MV-4-11 (cell line): ENCODE results near the gene USP10.
A peak's percentile ranks its signal among the peaks of the same experiment; 100 is the strongest.

ENCODE experiments used
- DNase-seq: peaks from one replicate; lab custom pipeline; 2025; lab: John Stamatoyannopoulos, UW

USP10 gene

DNA sequence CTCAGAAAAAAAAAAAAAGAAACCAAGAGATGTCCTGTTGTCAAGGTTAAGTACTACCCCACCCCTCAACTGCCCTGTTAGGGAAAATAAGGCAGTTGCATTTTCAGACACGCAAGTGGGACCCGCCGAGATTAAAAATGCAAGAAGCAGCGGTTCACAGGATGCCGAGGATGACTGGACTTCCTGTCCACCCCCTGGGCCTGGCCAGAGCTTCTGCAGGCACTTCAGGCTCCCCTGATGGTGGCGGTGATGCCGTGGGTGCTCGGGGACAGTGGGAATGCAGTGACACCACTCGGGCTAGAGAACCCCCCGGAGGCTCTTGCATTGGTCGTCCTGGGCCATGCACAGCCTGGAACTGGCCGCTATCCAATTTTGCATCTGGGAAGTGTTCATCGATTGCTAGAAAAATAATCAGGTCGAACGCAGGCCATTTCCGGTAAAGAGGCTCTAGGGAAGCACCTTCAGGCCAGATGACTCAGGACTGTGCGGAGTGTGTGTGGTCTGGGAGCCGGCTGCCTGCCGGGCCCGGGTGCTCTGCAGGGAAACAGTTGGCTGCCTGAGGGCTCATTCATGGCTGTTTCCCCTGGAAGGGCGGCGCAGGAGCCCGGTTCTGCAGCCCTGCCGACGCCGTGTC lies 106.6 kb downstream of the USP10 start:
- DNase-seq: peak; percentile 97

DNA sequence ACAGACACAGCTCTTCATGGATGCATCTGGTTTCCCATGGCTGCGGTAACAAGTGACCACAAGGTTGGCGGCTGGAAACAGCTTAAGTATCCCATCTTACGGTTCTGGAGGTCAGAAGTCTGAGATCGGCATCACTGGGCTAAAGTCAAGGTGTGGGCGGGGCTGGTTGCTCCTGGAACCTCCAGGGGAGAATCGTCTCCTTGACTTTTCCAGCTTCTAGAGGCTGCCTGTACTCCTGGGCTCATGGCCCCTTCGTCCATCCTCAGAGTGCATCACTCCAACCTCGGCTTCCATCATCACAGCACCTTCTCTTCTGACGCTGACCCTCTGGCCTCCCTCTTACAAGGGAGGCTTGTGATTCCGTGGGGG lies 107.1 kb downstream of the USP10 start:
- no peak for DNase-seq

DNA sequence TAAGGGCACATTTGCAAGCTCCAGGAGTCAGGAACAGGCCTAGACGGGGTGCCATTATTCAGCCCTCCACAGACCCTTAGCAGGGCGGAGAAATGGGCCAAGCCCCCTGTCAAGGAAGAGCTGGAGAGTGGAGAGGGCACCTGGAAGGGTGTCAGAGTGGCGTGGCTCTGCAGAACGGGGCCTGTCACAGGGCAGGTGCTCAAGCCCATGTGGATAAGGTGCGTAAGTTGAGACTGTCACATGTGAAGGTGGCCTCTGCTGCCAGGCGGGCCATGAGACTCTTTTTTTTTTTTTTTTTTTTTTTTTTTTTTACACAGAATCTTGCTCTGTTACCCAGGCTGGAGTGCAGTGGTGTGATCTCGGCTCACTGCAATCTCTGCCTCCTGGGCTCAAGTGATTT lies 108.0 kb downstream of the USP10 start:
- DNase-seq: no peak

DNA sequence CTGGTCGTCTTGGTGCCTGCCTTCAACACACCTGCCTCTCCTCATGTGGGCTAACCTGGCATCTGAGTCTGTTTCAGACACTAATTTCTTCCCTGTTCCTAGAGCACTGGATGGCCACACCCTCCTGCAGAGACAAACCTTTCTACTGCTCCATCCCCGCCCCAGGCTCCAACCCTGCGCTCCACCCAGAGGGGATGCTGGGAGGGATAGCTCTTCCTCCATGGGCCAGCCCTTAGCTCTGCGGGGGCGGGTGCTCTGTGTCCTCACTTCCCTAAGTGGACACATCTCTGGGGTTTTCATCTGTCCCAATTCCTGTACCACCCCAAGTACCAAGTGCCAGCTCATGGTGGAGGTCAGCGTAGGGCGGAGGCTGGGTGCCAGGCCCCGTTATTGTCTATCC lies 109.0 kb downstream of the USP10 start:
- DNase-seq: peak; percentile 25

DNA sequence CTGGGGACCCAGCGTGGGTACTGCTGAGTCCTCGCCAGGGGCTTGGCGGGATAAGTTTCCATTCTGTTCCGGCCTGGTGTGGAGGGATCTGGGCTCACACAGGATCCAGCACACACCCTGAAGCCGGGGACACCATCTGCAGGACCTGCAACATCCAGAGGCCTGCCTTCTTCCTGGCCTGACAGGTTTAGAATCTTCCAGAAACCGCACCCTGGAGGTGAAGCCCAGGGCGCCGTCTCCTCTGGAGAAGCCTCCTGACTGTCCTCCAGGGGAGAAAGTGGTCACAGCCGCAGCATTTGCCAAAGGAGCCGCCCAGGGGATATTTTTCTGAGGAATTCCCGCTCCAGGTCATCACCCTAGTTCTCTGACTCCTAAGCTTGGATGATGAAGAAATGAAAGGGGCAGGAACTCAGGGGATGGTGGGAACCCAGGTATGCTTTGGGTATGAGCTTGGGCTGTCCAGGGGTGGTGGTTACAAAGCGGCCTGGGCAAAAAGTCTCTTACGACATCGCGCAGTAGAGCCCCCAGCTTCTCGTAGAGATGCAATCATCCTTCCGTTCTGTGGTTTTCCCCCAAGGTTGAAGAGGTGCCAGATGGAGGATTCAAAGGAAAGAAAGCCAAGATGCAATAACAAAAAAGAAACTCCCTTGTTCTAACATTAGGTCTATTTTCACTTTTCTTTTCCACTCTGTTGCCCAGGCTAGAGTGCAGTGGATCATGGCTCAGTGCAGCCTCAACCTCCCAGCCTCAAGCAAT lies 110.9 kb downstream of the USP10 start:
- DNase-seq: peak; percentile 98

DNA sequence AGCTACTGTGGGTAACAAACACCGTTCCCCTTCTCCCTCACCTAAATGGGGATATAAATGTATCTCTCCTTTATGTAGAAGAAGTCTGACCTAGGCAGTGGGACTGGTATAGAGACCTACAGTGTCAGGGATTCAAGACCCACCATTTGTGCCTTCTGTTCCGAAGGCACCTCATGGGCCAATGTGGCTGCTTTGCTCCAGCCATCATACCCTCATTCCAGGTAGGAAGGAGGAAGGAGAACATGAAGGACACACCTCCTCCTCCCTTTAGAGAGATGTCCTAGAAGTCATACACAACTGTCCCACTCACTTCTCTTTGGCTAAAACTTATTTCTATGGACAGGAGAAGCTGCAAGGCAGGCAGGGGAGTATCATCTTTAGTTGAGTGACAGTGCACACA lies 111.7 kb downstream of the USP10 start:
- no peak for DNase-seq

DNA sequence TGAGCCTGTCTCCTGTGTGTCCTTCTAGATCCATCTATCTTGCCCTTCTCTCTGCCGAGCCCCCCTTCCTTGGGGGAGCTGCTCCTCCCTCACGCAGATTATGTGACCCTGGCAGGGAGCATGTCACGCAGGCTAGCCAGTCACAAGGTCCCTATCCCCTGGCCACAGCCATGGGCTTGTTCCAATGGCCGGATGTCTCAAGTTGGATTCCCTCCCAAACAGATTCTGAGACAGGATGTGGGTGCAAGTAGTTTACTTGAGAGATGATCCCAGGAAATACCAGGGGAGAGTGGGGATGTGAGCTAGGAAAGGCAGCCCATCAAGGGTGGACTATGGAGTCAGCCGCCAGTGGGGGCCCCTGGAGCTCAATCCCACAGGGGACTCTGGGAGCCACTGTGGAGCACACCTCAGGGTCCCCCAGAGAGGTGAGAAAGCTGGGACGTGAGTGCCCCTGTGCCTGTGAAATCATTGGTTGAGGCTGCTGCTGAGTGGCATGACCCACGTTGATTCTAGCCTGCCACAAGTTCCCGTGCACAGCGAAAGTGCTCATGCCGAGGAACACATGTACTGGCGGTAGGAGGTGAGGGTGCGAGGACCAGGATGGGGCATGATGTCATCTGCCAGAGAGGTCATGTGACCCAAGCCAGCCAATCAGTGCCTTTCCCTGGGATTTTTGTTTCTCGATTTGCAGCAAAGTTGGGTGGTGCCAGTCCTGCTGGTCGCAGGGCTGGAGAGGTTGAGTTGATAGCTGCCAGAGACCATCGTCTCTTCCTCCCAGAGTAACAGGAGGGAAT lies 113.5 kb downstream of the USP10 start:
- no peak for DNase-seq

DNA sequence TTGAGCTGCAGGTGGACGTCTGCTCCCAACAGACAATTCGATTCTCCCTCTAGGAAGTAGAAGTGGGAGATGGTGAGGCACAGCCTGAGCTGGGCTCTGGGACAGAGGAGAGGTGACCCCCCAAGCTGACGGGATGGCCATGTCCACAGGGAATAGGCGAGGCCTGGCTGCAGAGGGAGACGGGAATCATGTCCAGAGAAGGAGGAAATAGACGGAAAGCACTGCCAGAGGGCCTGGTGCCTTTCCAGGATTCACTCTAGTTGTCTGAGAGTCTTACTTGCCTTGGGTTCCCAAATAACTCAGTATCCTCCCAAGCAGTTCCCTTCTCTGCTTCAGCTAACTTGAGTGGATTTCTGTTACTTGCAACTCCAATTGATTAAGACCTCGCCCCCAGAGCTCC lies 115.7 kb downstream of the USP10 start:
- no peak for DNase-seq

DNA sequence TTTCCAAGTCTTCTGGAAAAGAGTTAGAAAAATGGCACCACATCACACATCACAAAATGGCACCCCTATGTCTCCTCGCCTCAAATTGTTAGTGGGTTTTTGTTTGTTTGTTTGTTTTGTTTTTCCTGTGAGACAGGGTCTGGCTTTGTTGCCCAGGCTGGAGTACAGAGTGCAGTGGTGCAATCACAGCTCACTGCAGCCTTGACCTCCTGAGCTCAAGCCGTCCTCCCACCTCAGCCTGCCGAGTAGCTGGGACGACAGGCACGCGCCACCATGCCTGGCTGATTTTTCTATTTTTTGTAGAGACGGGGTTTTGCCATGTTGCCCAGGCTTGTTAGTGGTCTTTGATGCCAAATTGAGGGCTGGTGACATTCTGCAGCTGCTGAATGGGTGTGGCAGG lies 116.2 kb downstream of the USP10 start:
- no peak for DNase-seq

DNA sequence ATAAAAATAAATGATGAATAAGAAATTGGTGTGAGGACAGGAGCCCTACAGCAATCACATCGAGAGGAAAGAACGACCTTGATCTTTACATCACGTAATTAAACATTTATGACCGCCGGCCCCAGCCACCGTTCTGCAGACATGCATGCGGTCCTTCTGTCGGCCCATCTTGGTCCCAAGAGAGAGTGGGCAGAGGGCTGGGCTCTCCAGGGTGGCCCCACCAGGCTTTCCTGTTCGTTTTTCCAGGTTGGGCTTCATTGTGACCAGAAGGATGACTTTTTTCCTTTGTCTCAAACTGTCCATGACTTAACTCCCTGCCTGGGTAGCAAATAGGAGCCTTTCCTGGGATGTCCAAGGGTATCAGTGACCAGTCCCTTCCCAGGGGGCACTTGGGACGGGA lies 116.7 kb downstream of the USP10 start:
- DNase-seq: no peak

DNA sequence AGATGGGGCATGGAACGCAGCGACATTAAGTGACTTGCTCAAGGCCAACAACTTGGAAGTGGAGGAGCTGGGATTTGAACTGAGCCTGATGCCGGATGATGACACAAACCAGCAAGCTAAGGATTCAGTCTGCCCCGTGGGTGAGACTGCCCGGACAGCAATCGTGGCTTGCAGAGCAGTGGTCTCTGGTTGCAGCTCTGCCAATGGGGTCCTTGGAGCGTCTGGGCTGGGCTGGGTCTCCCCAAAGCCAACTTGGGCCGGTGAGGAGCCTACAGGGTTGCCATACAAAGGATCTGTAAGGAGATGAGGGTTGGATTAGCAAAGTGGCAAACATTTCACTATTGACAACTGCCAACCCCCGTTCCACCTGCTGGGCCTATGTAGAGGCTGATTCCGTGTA lies 117.4 kb downstream of the USP10 start:
- DNase-seq: no peak

DNA sequence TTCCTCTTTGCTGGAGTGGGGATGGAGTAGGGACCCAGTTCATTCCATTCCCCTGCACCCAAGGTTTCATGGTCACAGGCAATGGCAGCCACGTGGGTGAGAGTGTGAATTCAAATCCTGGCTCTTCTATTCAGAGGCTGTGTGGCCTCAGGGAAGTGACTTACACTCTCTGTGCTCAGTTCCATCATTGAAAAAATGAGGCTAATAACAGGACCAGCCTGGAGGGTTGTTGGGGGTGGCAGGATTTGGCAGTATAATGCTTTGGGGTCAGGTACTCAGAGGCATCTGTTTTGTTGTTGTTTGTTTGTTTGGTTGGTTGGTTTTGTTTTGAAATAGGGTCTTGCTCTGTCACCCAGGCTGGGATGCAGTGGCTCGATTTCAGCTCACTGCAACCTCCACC lies 117.8 kb downstream of the USP10 start:
- no peak for DNase-seq

DNA sequence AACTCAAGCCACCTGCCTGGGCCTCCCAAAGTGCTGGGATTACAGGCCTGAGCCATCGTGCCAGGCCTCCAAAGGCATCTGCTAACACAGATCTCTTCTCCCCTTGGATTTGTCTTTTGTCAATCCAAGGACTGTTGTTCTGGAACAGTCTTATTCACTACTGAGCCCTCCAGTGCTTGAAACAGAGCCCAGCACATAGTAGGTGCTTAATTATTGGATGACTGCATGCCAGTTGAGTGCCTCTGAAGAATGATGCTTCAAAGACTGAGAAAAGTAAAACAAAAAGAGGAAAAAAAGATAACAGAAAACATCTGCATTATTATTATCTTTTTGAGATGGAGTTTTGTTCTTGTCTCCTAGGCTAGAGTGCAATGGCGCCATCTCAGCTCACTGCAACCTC lies 118.3 kb downstream of the USP10 start:
- no peak for DNase-seq

DNA sequence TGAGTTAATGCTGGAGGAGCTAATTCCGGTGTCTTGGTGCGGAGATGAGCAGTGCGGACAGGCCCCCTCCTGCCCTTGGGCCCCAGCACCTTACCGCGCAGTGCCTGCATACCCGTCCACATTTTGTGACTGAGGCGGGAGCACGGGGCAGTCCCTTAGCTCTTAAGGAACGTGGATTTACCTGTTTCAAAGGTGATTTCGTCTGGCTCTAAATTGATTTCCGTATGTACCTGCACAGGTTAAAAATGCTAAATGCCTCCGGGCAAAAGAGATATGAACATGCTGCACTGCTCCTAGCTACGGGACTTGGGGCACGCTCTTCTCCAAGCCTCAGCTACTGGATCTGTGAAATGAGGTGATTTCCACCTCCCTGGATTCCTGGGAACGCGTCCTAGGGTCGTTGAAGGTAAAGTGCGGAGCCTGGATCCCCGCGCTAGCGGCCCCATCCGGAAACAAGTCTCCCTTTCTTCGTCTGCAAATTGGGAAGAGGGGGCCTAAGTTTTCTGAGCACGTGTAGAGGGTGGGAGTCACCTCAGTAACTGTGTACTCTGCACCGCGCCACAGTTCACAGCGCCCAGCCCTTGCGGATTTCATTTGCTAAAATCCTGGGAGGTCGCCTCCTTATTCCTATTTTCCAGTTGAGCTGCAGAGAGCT lies 119.3 kb downstream of the USP10 start:
- DNase-seq: no peak

DNA sequence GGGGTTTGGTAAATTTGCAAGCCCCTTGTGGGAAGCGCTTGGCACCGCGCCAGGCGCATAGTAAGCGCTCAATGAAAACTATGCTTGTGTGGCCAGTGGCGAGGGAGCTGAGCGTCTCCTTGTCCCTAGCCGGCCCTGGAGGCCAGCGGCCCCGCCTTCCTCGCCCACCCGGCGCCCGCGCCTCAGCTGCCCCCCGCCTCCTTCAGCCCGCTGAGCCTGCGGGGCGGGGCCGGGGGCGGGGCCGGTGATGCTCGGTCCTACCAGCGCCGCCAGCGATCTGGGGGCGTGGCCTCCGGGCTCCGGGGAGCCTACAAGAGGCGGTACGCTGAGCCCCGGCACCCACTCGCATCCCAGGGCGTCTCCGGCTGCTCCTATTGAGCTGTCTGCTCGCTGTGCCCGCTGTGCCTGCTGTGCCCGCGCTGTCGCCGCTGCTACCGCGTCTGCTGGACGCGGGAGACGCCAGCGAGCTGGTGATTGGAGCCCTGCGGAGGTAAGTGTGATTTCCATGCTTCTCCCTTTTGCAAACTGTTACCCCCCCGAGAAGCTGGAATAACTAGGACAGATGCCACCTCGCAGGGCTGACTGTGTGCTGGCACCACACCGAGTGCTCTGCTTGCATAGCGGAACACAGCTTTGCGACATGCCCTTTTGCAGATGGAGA lies 120.0 kb downstream of the USP10 start, which contains the start of gene CRISPLD2:
TSS of gene CRISPLD2 (plus strand) at position 342 of the 661 bp plus-strand sequence. CDS start 18,511 bp downstream, outside the sequence.
- DNase-seq: peak; percentile 84

DNA sequence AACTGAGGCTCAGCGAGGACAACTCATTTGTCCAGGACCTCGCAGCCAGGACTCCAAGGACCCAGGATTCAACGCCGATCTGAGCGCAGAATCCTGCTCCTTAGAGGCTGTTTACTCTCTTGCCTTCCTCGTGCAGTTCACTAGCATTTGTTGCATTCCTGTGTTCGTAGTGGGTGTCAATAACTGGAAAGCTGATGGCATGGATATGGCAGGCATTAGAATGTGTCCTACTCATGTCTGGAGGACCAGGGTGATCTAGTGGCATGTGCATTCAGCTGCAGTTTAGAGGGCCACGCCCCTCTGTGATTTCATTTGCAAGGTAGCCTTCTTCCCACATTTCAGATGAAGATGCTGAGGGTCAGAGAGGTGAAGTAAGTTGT lies 120.5 kb downstream of the USP10 start:
- no peak for DNase-seq

DNA sequence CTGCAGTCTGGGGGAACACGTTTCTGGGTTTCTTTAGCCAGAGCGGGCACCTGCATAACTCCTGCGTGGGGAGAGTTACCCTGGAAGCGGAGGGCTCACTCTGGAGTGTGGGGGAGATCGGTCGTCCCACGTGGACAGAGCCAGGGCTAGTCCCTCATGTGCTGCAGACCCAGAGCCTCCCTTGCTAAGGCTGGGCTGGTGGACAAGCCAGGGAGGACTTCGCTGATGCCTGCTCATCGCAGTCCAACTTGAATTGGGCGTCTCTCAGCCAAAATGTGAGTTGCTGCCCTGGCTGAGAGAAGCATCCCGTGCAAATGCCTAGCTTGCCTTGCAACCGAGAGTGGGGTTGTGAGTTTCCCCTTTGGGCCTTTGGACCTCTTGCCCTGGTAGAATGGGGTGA lies 121.0 kb downstream of the USP10 start:
- DNase-seq: no peak

DNA sequence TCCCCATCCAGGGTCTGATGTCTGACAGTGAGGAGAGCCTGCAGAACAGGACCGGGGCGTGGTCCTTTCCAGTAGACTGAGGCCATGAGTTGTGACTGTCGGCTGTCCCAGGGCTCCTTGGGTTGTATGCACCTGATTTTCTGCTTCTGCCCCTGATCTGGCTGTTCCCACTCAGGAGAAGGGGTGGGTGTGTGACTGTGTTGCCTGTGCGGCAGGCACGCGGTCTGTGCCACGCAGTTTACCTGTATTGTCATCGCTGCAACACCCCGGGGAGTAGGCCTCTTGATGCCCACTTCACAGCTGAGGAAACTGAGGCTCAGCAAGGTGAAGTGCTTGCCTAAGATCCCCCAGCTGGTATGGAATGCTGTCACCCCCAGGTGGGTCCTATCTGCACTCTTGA lies 121.4 kb downstream of the USP10 start:
- DNase-seq: no peak

DNA sequence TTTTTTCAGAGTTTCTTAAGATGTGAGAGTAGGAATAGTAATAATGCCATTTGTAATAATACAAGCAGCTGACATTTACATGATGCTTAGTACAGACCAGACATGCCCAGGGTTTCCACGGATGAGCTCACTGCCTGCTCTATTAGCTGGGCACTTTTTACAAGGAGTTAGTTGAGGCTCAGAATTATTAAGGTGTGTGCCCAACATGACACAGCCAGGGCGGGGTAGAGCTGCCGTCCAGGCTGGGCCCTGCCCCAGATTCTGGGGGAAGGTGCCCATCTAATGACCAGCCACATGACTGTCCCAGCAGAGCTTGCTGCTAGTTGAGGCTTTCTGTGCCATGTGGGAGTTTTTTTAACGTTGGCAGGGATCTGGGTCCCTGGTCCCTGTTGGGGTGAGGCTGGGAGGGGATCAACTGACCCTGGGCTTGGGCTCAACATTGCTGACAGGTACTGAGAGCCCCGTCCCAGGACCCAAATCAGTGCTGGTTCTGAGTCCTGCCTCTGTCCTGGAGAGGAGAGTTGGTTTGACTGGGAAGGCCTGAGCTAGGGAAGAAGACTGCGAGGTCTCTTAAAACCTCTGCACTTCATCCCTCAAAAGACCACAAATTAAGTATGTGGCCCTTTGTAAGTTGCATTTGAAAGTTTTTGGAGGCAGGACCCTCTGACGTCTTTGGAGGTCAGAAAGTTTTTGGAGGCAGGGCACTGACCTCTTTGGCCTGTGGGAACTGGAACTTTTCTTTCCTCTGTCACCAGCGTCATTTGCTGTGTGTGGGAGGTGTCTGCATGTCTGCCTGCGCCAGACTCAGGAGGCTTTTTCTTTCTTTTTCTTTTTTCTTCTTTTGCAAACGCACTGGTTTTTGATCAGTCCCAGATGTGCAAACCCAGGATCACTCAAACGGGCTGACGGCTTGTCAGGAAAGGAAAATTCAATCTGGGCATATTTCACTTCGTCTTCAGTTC lies 122.2 kb downstream of the USP10 start:
- no peak for DNase-seq

DNA sequence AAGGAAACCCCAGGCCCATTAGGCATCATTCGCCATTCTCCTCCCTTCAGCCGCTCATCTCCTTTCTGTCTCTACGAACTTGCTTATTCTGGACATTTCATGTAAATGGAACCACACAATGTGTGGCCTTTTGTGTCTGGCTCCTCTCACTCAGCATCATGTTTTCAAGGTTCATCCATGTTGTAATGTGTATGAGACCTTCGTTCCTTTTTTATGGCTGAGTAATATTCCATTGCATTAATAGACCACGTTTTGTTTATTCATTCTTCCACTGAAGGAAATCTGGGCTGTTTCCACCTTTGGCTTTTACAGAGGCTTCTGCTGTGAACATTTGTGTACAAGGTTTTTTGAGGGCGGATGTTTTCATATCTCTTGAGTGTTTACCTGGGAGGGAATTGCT lies 123.2 kb downstream of the USP10 start:
- DNase-seq: no peak

DNA sequence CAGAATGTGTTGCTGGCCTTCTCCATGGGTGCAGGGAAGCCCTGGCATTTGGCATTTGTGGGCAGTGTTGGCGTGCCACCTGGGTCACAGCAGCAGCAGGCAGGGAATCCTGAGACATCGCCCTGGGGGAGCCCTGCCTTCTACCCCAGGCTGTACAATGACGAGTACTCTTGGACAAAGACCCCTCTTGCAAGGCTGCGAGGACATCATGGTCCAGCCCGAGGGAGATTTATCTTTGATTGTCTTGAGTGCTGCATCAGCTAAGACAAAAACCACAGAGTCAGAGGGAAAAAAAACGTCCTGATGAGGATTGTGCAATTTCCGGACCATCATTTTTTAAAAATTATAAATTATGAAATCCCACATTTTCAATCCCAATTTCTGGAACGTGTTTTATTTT lies 123.7 kb downstream of the USP10 start:
- peak; percentile 52 for DNase-seq
